NCI-H1694 treated with DMSO at 0.1 percent for 48 hours (cell line): ENCODE data around the gene SLC25A39.

Experiments used
- DNase-seq: peaks from one replicate; lab custom pipeline; 2025; lab: John Stamatoyannopoulos, UW

SLC25A39 gene

GRCh38 chr17:44273607-44274006 lies 51.0 kb downstream of the SLC25A39 start:
- DNase-seq: no peak

- no peak for DNase-seq
Measured at GRCh38 chr17:44272954-44273353, 51.7 kb downstream of the SLC25A39 start.

GRCh38 chr17:44272321-44272951 lies 52.2 kb downstream of the SLC25A39 start:
- no peak for DNase-seq
